Measurements from ENCODE around the gene TUBGCP3.

DNA sequence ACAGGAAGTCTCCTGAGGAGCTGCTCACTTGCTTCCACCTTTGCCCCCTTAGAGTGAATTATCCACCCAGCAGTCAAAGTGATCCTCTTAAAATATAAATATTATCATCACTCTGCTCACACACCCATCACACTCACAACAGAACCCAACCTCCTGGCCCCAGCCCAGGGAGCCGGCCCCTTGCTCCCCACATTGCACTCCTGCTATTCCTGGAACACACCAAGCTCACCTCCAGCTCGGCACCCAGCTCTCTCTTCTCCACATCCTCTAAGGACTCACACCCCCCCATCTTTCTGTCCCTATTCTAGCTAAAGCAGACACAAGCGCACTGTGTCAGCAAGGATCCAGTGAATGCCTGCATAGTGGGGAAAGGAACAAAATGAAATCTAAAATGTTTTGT lies 7.0 kb downstream of the TUBGCP3 start:
- TF ChIP-seq, protein P1, sequence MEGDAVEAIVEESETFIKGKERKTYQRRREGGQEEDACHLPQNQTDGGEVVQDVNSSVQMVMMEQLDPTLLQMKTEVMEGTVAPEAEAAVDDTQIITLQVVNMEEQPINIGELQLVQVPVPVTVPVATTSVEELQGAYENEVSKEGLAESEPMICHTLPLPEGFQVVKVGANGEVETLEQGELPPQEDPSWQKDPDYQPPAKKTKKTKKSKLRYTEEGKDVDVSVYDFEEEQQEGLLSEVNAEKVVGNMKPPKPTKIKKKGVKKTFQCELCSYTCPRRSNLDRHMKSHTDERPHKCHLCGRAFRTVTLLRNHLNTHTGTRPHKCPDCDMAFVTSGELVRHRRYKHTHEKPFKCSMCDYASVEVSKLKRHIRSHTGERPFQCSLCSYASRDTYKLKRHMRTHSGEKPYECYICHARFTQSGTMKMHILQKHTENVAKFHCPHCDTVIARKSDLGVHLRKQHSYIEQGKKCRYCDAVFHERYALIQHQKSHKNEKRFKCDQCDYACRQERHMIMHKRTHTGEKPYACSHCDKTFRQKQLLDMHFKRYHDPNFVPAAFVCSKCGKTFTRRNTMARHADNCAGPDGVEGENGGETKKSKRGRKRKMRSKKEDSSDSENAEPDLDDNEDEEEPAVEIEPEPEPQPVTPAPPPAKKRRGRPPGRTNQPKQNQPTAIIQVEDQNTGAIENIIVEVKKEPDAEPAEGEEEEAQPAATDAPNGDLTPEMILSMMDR (IDR thresholded peaks at IDR 0.05; ENCODE audit: low read depth, low read length, poor library complexity, severe bottlenecking): no peak
- TF ChIP-seq EZH2phosphoT487 (IDR thresholded peaks at IDR 0.05; ENCODE audit: borderline replicate concordance, low read length): no peak

Data from DOHH2 (cell line).